ENCODE results near the gene CAMKMT.

CAMKMT gene

GRCh38 chr2:44441200-44441599 is 79.5 kb downstream of the CAMKMT start:
- no peak overlapping the region for H3K4ac ChIP-seq (ENCODE audit: low read depth, low read length)
- H4K12ac ChIP-seq (ENCODE audit: low read depth, low read length): no peak overlapping the region
- no peak overlapping the region for H3K9ac ChIP-seq (ENCODE audit: low read length)
- no peak overlapping the region for H2AK5ac ChIP-seq (ENCODE audit: low read length)
- no CpG with 5 or more reads among the region's 4 CpGs for WGBS (ENCODE audit: extremely low coverage, insufficient coverage, insufficient read length)
- H3K36me3 ChIP-seq (ENCODE audit: control insufficient read depth in 1 of 2, insufficient read depth in 2 of 2, low read length in 2 of 2): no peaks in the 10 kb centered on the region
- no peak overlapping the region for H2AFZ ChIP-seq (ENCODE audit: insufficient read depth, low read length, poor library complexity)
- no peak overlapping the region for H4K91ac ChIP-seq (ENCODE audit: low read depth, low read length)
- no peak overlapping the region for H3K23ac ChIP-seq (ENCODE audit: low read length)
- no peak overlapping the region for H2BK12ac ChIP-seq (ENCODE audit: low read length)
- H3K27ac ChIP-seq (ENCODE audit: low read depth, low read length): no peak overlapping the region
- H3K4me3 ChIP-seq (ENCODE audit: low read depth, low read length): no peak overlapping the region
- no peaks in the 10 kb centered on the region for H3K79me1 ChIP-seq (ENCODE audit: low read length)
- no peaks in the 10 kb centered on the region for H3K4me1 ChIP-seq (ENCODE audit: control insufficient read depth in 1 of 2, insufficient read depth in 2 of 2, low read length in 2 of 2)
- no peaks in the 10 kb centered on the region for H3K27me3 ChIP-seq (ENCODE audit: insufficient read depth, low read length)
- H2BK120ac ChIP-seq (ENCODE audit: insufficient read depth, low read length, poor library complexity): no peak overlapping the region
- H2BK5ac ChIP-seq (ENCODE audit: low read depth, low read length, poor library complexity): no peak overlapping the region
- H3K79me2 ChIP-seq (ENCODE audit: control insufficient read depth, insufficient read depth, low read length, poor library complexity): no peaks in the 10 kb centered on the region
- H3K9me3 ChIP-seq (ENCODE audit: insufficient read depth, low read depth, low read length): no peaks in the 10 kb centered on the region
- H3K14ac ChIP-seq (ENCODE audit: low read length): no peak overlapping the region
- H3K18ac ChIP-seq (ENCODE audit: low read length): no peak overlapping the region
- no peak for DNase-seq
- H3K4me2 ChIP-seq (ENCODE audit: low read length): no peak overlapping the region
- no peak overlapping the region for H4K8ac ChIP-seq (ENCODE audit: low read depth, low read length)

DNA sequence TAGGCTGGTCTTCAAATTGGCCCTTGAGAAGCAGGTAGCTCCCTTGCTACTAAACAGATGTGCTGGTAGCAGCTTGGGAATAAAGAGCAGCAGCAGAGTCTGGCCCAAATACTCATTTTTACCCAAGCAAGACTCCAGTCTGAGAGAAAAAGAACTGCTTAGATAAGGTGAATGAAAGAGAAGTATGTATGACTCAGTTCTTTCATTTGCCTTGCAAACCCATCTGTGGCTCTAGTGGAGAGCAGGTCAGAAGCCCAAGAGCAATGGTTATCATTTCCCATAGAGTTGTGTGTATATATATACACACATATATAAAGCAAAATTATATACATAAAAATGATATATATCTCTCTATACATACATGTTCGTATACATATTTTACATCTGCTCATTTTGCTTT is 80.3 kb downstream of the CAMKMT start:
- no peak overlapping the region for H2BK120ac ChIP-seq (ENCODE audit: insufficient read depth, low read length, poor library complexity)
- H2AFZ ChIP-seq (ENCODE audit: insufficient read depth, low read length, poor library complexity): no peak overlapping the region
- H3K9ac ChIP-seq (ENCODE audit: low read length): no peak overlapping the region
- H3K14ac ChIP-seq (ENCODE audit: low read length): no peak overlapping the region
- no peak overlapping the region for H2BK5ac ChIP-seq (ENCODE audit: low read depth, low read length, poor library complexity)
- no CpG with 5 or more reads among the region's 1 CpG for WGBS (ENCODE audit: extremely low coverage, insufficient coverage, insufficient read length)
- H3K4me2 ChIP-seq (ENCODE audit: low read length): no peak overlapping the region
- DNase-seq: no peak
- no peak overlapping the region for H3K4ac ChIP-seq (ENCODE audit: low read depth, low read length)
- no peak overlapping the region for H3K4me3 ChIP-seq (ENCODE audit: low read depth, low read length)
- H2BK12ac ChIP-seq (ENCODE audit: low read length): no peak overlapping the region
- H3K79me2 ChIP-seq (ENCODE audit: control insufficient read depth, insufficient read depth, low read length, poor library complexity): no peaks in the 10 kb centered on the region
- H3K23ac ChIP-seq (ENCODE audit: low read length): no peak overlapping the region
- H3K4me1 ChIP-seq (ENCODE audit: control insufficient read depth in 1 of 2, insufficient read depth in 2 of 2, low read length in 2 of 2): no peaks in the 10 kb centered on the region
- H4K91ac ChIP-seq (ENCODE audit: low read depth, low read length): no peak overlapping the region
- no peaks in the 10 kb centered on the region for H3K36me3 ChIP-seq (ENCODE audit: control insufficient read depth in 1 of 2, insufficient read depth in 2 of 2, low read length in 2 of 2)
- H3K79me1 ChIP-seq (ENCODE audit: low read length): no peaks in the 10 kb centered on the region
- no peak overlapping the region for H4K12ac ChIP-seq (ENCODE audit: low read depth, low read length)
- H4K8ac ChIP-seq (ENCODE audit: low read depth, low read length): no peak overlapping the region
- no peaks in the 10 kb centered on the region for H3K27me3 ChIP-seq (ENCODE audit: insufficient read depth, low read length)
- H3K18ac ChIP-seq (ENCODE audit: low read length): no peak overlapping the region
- H3K27ac ChIP-seq (ENCODE audit: low read depth, low read length): no peak overlapping the region
- no peaks in the 10 kb centered on the region for H3K9me3 ChIP-seq (ENCODE audit: insufficient read depth, low read depth, low read length)
- no peak overlapping the region for H2AK5ac ChIP-seq (ENCODE audit: low read length)

- no CpG with 5 or more reads among the region's 2 CpGs for WGBS (ENCODE audit: extremely low coverage, insufficient coverage, insufficient read length)
- no peaks in the 10 kb centered on the region for H3K4me1 ChIP-seq (ENCODE audit: control insufficient read depth in 1 of 2, insufficient read depth in 2 of 2, low read length in 2 of 2)
- H4K91ac ChIP-seq (ENCODE audit: low read depth, low read length): no peak overlapping the region
- no peak overlapping the region for H3K4me2 ChIP-seq (ENCODE audit: low read length)
- DNase-seq: no peak
- H2BK12ac ChIP-seq (ENCODE audit: low read length): no peak overlapping the region
- no peaks in the 10 kb centered on the region for H3K9me3 ChIP-seq (ENCODE audit: insufficient read depth, low read depth, low read length)
- no peak overlapping the region for H4K8ac ChIP-seq (ENCODE audit: low read depth, low read length)
- no peaks in the 10 kb centered on the region for H3K36me3 ChIP-seq (ENCODE audit: control insufficient read depth in 1 of 2, insufficient read depth in 2 of 2, low read length in 2 of 2)
- no peak overlapping the region for H3K14ac ChIP-seq (ENCODE audit: low read length)
- H2BK5ac ChIP-seq (ENCODE audit: low read depth, low read length, poor library complexity): no peak overlapping the region
- H3K27ac ChIP-seq (ENCODE audit: low read depth, low read length): no peak overlapping the region
- no peak overlapping the region for H2BK120ac ChIP-seq (ENCODE audit: insufficient read depth, low read length, poor library complexity)
- H2AK5ac ChIP-seq (ENCODE audit: low read length): no peak overlapping the region
- H3K4ac ChIP-seq (ENCODE audit: low read depth, low read length): no peak overlapping the region
- no peak overlapping the region for H3K23ac ChIP-seq (ENCODE audit: low read length)
- no peak overlapping the region for H2AFZ ChIP-seq (ENCODE audit: insufficient read depth, low read length, poor library complexity)
- H4K12ac ChIP-seq (ENCODE audit: low read depth, low read length): no peak overlapping the region
- H3K79me1 ChIP-seq (ENCODE audit: low read length): no peaks in the 10 kb centered on the region
- no peak overlapping the region for H3K9ac ChIP-seq (ENCODE audit: low read length)
- H3K4me3 ChIP-seq (ENCODE audit: low read depth, low read length): no peak overlapping the region
- no peaks in the 10 kb centered on the region for H3K79me2 ChIP-seq (ENCODE audit: control insufficient read depth, insufficient read depth, low read length, poor library complexity)
- no peak overlapping the region for H3K18ac ChIP-seq (ENCODE audit: low read length)
- no peaks in the 10 kb centered on the region for H3K27me3 ChIP-seq (ENCODE audit: insufficient read depth, low read length)
Observed at GRCh38 chr2:44443517-44443916, 81.8 kb downstream of the CAMKMT start.

DNA sequence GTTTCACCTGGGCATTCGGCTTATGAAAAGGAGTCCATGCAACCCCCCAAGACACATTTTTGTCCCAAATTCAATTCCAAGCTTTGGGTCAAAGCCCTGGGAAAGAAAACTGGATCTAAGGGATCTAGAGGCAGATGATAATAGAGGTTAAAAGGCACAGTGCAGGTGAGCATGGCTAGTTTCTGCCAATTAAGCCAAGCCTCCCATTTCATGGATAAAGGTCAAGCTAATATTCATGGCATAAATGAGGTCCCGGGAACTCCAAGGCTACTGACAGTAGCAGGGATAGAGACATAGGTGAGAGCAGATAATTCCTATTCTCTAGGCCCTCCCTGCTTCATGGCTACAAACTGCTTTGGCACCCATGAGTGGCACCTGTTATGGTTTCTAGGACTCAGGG is 83.1 kb downstream of the CAMKMT start:
- H2AFZ ChIP-seq (ENCODE audit: insufficient read depth, low read length, poor library complexity): no peak overlapping the region
- H3K4ac ChIP-seq (ENCODE audit: low read depth, low read length): no peak overlapping the region

More for the DNA sequence above, 83.1 kb downstream of the CAMKMT start:
- Histone ChIP-seq H3K27ac (ENCODE audit: low read depth, low read length) (no peak overlapping the region), H3K36me3 (ENCODE audit: control insufficient read depth in 1 of 2, insufficient read depth in 2 of 2, low read length in 2 of 2) (no peaks in the 10 kb centered on the region), H3K4me3 (ENCODE audit: low read depth, low read length) (no peak overlapping the region), H3K79me1 (ENCODE audit: low read length) (no peaks in the 10 kb centered on the region), H3K79me2 (ENCODE audit: control insufficient read depth, insufficient read depth, low read length, poor library complexity) (no peaks in the 10 kb centered on the region), H3K4me1 (ENCODE audit: control insufficient read depth in 1 of 2, insufficient read depth in 2 of 2, low read length in 2 of 2) (no peaks in the 10 kb centered on the region), H2BK5ac (ENCODE audit: low read depth, low read length, poor library complexity) (no peak overlapping the region), H2BK12ac (ENCODE audit: low read length) (no peak overlapping the region), H3K9ac (ENCODE audit: low read length) (no peak overlapping the region), H3K23ac (ENCODE audit: low read length) (no peak overlapping the region), H4K91ac (ENCODE audit: low read depth, low read length) (no peak overlapping the region), H3K4me2 (ENCODE audit: low read length) (no peak overlapping the region), H3K27me3 (ENCODE audit: insufficient read depth, low read length) (no peaks in the 10 kb centered on the region), H4K12ac (ENCODE audit: low read depth, low read length) (no peak overlapping the region), H3K9me3 (ENCODE audit: insufficient read depth, low read depth, low read length) (no peaks in the 10 kb centered on the region), H4K8ac (ENCODE audit: low read depth, low read length) (no peak overlapping the region), H2AK5ac (ENCODE audit: low read length) (no peak overlapping the region), H3K18ac (ENCODE audit: low read length) (no peak overlapping the region), H3K14ac (ENCODE audit: low read length) (no peak overlapping the region), H2BK120ac (ENCODE audit: insufficient read depth, low read length, poor library complexity) (no peak overlapping the region)
- no peak for DNase-seq
- no CpG with 5 or more reads among the region's 2 CpGs for WGBS (ENCODE audit: extremely low coverage, insufficient coverage, insufficient read length)

Data from trophoblast cell (in vitro differentiated cells and primary cell).